ENCODE data around the gene SPAG17. TPM values are rescaled to one million over a fixed set of nuclear protein-coding genes. Genes with fewer than 3 reads are reported as not detected.

The SPAG17 gene
- total RNA-seq, 2 experiments from 2014 or later, result not detected

GRCh38 chr1:118100686-118101514, 84.1 kb downstream of the SPAG17 start:
- no peak for TF ChIP-seq EZH2phosphoT487 (IDR thresholded peaks at IDR 0.05; ENCODE audit: borderline replicate concordance, low read depth, low read length)
- TF ChIP-seq, protein P1, sequence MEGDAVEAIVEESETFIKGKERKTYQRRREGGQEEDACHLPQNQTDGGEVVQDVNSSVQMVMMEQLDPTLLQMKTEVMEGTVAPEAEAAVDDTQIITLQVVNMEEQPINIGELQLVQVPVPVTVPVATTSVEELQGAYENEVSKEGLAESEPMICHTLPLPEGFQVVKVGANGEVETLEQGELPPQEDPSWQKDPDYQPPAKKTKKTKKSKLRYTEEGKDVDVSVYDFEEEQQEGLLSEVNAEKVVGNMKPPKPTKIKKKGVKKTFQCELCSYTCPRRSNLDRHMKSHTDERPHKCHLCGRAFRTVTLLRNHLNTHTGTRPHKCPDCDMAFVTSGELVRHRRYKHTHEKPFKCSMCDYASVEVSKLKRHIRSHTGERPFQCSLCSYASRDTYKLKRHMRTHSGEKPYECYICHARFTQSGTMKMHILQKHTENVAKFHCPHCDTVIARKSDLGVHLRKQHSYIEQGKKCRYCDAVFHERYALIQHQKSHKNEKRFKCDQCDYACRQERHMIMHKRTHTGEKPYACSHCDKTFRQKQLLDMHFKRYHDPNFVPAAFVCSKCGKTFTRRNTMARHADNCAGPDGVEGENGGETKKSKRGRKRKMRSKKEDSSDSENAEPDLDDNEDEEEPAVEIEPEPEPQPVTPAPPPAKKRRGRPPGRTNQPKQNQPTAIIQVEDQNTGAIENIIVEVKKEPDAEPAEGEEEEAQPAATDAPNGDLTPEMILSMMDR (conservative IDR thresholded peaks at IDR 0.05; ENCODE audit: low read length), result no peak
- BruUV-seq (replicated peaks), result no TSS peak
- POLR2A ChIA-PET, result no interaction called here

GRCh38 chr1:118099686-118100085, 85.3 kb downstream of the SPAG17 start:
- ChIA-PET CTCF (ENCODE audit: unreplicated experiment) (no interaction called here), POLR2A (no interaction called here)
- Histone ChIP-seq H4K20me1 (ENCODE audit: insufficient read depth, low read length) (no peaks in the 10 kb centered on the region), H3K79me2 (ENCODE audit: insufficient read depth, low read depth, low read length) (no peaks in the 10 kb centered on the region), H3K36me3 (ENCODE audit: insufficient read depth, low read length) (no peaks in the 10 kb centered on the region), H3K9me3 (ENCODE audit: low read length) (no peaks in the 10 kb centered on the region), H3K27ac (ENCODE audit: low read depth, low read length, poor library complexity, severe bottlenecking) (no peak overlapping the region), H3K4me1 (ENCODE audit: insufficient read depth, low read length, poor library complexity, severe bottlenecking) (no peaks in the 10 kb centered on the region), H3K4me3 (ENCODE audit: low read depth, low read length, poor library complexity, severe bottlenecking) (no peak overlapping the region), H2AFZ (ENCODE audit: low read length) (no peak overlapping the region), H3K4me2 (ENCODE audit: low read length) (no peak overlapping the region), H3K9me2 (ENCODE audit: insufficient read depth, low read length) (no peaks in the 10 kb centered on the region)
- no peak for DNase-seq (ENCODE audit: low spot score)
- no TSS peak for BruUV-seq (replicated peaks)
- TF ChIP-seq, protein P1 (conservative IDR thresholded peaks at IDR 0.05; ENCODE audit: low read length), result no peak
- TF ChIP-seq EZH2phosphoT487 (IDR thresholded peaks at IDR 0.05; ENCODE audit: borderline replicate concordance, low read depth, low read length), result no peak
- intact Hi-C loops (cut with micrococcal nuclease; ENCODE audit: unreplicated experiment), result no loop called here

More at GRCh38 chr1:118100686-118101514, 84.1 kb downstream of the SPAG17 start:
- no peak overlapping the region for H2AFZ ChIP-seq (ENCODE audit: low read length)
- DNase-seq (ENCODE audit: low spot score), result no peak
- H3K4me1 ChIP-seq (ENCODE audit: insufficient read depth, low read length, poor library complexity, severe bottlenecking), result no peaks in the 10 kb centered on the region
- no peaks in the 10 kb centered on the region for H3K9me2 ChIP-seq (ENCODE audit: insufficient read depth, low read length)
- no peaks in the 10 kb centered on the region for H3K79me2 ChIP-seq (ENCODE audit: insufficient read depth, low read depth, low read length)
- no peaks in the 10 kb centered on the region for H4K20me1 ChIP-seq (ENCODE audit: insufficient read depth, low read length)
- H3K36me3 ChIP-seq (ENCODE audit: insufficient read depth, low read length), result no peaks in the 10 kb centered on the region
- intact Hi-C loops (cut with micrococcal nuclease; ENCODE audit: unreplicated experiment), result no loop called here
- no peaks in the 10 kb centered on the region for H3K9me3 ChIP-seq (ENCODE audit: low read length)
- H3K4me2 ChIP-seq (ENCODE audit: low read length), result no peak overlapping the region
- H3K27ac ChIP-seq (ENCODE audit: low read depth, low read length, poor library complexity, severe bottlenecking), result no peak overlapping the region
- H3K4me3 ChIP-seq (ENCODE audit: low read depth, low read length, poor library complexity, severe bottlenecking), result no peak overlapping the region
- CTCF ChIA-PET (ENCODE audit: unreplicated experiment), result no interaction called here

All from OCI-LY7 (cell line).